ENCODE results near the gene LZTR1. TPM values are rescaled to one million over a fixed set of nuclear protein-coding genes. Genes with fewer than 3 reads are reported as not detected.

The LZTR1 gene
- total and polyA plus RNA-seq, 5 donors, result 20.4 to 33.2 (median 30.2) TPM

- Histone ChIP-seq H3K27ac (ENCODE audit: low read length) (no peak overlapping the region), H3K4me3 (ENCODE audit: low read length) (no peak overlapping the region), H3K4me1 (ENCODE audit: control insufficient read depth, insufficient read depth, low read length) (peaks cover 2% of the 10 kb centered on the region), H3K27me3 (ENCODE audit: control insufficient read depth, insufficient read depth) (no peaks in the 10 kb centered on the region), H3K9me3 (ENCODE audit: control insufficient read depth, low read length) (no peaks in the 10 kb centered on the region)
- intact Hi-C loops (cut with DNase I), result no loop called here
- 93% methylated on average over 8 of the region's 8 CpGs for WGBS
- DNase-seq (no peak), ATAC-seq (no peak)
Measured at GRCh38 chr22:20951932-20952380, 30.1 kb upstream of the LZTR1 start.

- 83% methylated on average over 13 of the region's 13 CpGs for WGBS
- H3K4me3 ChIP-seq (ENCODE audit: low read length), result no peak overlapping the region
- DNase-seq (no peak), ATAC-seq (no peak)
- H3K9me3 ChIP-seq (ENCODE audit: control insufficient read depth, low read length), result no peaks in the 10 kb centered on the region
- intact Hi-C loops (cut with DNase I), result no loop called here
- H3K4me1 ChIP-seq (ENCODE audit: control insufficient read depth, insufficient read depth, low read length), result no peaks in the 10 kb centered on the region
- no peak overlapping the region for H3K27ac ChIP-seq (ENCODE audit: low read length)
- no peaks in the 10 kb centered on the region for H3K27me3 ChIP-seq (ENCODE audit: control insufficient read depth, insufficient read depth)
Measured at GRCh38 chr22:20952544-20953341, 29.4 kb upstream of the LZTR1 start.

- no peak for DNase-seq
- no peaks in the 10 kb centered on the region for H3K4me1 ChIP-seq (ENCODE audit: control insufficient read depth, insufficient read depth, low read length)
- intact Hi-C loops (cut with DNase I), result no loop called here
- ATAC-seq, result no peak
- WGBS, result 75% methylated on average over 3 of the region's 3 CpGs
- no peak overlapping the region for H3K27ac ChIP-seq (ENCODE audit: low read length)
- H3K9me3 ChIP-seq (ENCODE audit: control insufficient read depth, low read length), result no peaks in the 10 kb centered on the region
- no peak overlapping the region for H3K4me3 ChIP-seq (ENCODE audit: low read length)
- no peaks in the 10 kb centered on the region for H3K27me3 ChIP-seq (ENCODE audit: control insufficient read depth, insufficient read depth)
Measured at GRCh38 chr22:20953342-20953608, 28.8 kb upstream of the LZTR1 start.

DNA sequence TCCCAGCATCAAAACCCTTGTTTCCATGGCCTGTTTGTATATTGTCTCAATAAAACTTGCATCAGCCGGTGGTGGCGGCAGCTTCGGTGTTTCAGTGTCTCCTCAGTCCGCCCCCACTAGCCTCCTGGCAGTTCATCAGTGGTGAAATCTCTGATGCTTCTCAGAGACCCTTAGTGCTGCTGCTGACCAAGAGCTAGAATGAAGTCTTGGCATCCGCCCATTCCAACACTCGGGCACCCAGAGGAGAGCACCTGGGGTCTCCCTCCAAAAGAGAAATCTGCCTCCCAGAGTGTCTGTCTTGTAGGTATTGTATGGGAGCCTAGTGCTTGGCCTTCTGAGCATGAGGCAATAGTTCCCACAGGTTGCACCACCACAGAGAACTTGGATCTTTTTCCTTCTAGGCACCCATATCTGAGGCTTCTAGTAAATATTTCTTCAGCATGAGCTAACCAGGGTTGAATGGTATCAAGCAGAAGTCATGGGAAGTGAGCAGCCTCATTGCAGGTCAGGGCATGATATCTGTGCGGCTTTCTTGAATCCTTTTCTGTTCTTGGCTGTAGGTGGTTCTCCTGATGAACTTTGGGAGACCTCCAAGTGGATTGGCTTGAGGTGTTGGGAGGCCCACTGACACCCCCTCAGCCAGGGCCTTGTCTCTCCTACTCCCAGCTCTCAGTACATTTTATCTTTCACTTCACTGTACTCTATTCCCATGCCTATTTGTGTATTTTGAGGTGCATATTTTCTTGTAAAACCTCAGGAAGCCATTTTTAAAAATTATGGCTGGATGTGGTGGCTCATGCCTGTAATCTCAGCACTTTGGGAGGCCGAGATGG, 28.2 kb upstream of the LZTR1 start:
- DNase-seq (no peak), ATAC-seq (peak in 1 of 2 donors; percentile 10)
- no peak overlapping the region for H3K4me3 ChIP-seq (ENCODE audit: low read length)
- no peaks in the 10 kb centered on the region for H3K9me3 ChIP-seq (ENCODE audit: control insufficient read depth, low read length)
- intact Hi-C loops (cut with DNase I), result no loop called here
- H3K4me1 ChIP-seq (ENCODE audit: control insufficient read depth, insufficient read depth, low read length), result no peaks in the 10 kb centered on the region
- H3K27ac ChIP-seq (ENCODE audit: low read length), result no peak overlapping the region
- WGBS, result 85% methylated on average over 8 of the region's 8 CpGs
- H3K27me3 ChIP-seq (ENCODE audit: control insufficient read depth, insufficient read depth), result no peaks in the 10 kb centered on the region

DNA sequence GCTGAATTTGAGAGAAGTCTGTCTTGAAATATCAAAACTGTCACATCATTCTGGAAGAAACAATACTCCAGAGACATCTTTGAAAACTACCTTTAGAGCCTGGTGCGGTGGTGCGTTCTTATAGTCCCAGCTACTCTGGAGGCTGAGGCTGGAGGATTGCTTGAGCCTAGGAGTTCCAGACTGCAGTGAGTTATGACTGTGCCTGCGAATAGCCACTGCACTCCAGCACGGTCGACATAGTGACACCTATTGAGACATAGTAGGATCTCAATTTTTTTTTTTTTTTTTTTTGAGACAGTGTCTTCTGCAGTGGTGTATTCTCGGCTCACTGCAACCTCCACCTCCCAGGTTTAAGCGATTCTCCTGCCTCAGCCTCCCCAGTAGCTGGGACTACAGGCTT, 26.5 kb upstream of the LZTR1 start:
- H3K27me3 ChIP-seq (ENCODE audit: control insufficient read depth, insufficient read depth), result no peaks in the 10 kb centered on the region
- DNase-seq (no peak), ATAC-seq (no peak)
- no peak overlapping the region for H3K27ac ChIP-seq (ENCODE audit: low read length)
- H3K4me1 ChIP-seq (ENCODE audit: control insufficient read depth, insufficient read depth, low read length), result no peaks in the 10 kb centered on the region
- 88% methylated on average over 7 of the region's 7 CpGs for WGBS
- H3K4me3 ChIP-seq (ENCODE audit: low read length), result no peak overlapping the region
- intact Hi-C loops (cut with DNase I), result no loop called here
- no peaks in the 10 kb centered on the region for H3K9me3 ChIP-seq (ENCODE audit: control insufficient read depth, low read length)

DNA sequence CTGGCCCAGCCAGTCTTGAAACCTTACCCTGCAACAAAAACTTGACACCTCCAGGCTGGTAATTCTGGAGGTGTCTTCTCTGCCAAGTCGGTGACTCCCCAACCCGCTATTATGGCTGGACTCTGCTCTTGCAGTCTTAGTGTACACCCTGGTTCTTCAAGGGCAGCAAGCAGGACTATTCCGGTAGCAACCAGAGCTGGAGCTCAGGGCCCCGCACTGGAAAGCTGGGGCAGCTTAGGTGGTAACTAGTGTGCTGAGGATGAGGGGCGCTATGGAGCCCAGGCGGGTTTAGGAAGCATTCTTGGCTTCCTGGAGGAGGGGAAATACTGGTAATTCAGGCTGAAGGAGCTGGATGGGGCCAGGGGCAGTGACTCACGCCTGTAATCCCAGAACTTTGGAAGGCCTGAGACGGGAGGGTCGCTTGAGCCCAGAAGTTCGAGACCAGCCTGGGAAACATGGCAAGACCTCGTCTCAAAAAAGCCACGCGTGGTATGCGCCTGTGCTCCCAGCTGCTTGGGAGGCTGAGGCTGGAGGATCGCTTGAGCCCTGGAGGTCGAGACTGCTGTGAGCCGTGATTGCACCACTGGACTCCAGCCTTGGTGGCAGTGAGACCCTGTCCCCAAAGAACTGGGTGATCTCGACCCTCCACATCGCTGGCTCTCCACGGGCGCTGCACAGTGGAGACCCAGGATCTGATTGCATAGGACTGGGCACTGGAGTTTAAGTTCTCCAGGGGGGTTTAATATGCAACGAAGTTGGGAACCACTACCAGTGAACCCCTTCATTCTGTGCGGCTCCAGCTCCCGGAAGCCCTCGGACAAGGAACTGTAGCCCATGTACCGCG, 25.6 kb upstream of the LZTR1 start:
- DNase-seq (peak in 1 of 3 donors; percentile 57), ATAC-seq (peak in 1 of 2 donors; percentile 8)
- peak overlapping the region; percentile 63 for H3K4me3 ChIP-seq (ENCODE audit: low read length)
- H3K4me1 ChIP-seq (ENCODE audit: control insufficient read depth, insufficient read depth, low read length), result no peaks in the 10 kb centered on the region
- H3K9me3 ChIP-seq (ENCODE audit: control insufficient read depth, low read length), result no peaks in the 10 kb centered on the region
- 47% methylated on average over 27 of the region's 27 CpGs for WGBS
- no peak overlapping the region for H3K27ac ChIP-seq (ENCODE audit: low read length)
- intact Hi-C loops (cut with DNase I), result no loop called here
- H3K27me3 ChIP-seq (ENCODE audit: control insufficient read depth, insufficient read depth), result no peaks in the 10 kb centered on the region

DNA sequence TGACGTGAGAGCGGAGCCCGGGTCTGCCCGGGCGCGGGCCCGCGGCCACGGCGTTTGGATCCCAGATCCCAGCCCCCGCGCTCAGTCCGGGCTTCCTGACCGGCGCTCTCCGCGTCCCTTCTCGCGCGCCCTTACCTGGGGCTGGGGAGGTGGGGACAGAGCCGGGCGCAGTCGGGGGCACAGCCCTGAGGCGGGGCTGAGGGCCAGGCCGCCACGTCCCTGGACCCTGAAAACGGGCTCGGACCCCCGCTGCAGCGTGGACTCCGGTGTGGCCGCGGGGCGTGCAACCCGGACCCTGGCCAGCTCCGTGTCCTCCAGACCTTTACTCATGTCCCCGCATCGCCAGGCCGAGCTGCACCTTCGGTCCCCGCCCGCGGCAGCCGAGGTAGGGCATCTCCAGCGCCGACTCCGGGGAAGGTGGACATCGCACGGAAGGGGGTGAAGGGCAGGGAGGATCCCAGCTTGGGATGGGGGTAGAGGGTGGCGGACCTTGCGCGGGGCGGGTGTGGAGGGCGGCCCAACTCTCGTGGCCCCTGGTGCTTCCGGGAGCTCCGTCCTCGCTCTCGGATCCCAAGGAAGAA, 24.9 kb upstream of the LZTR1 start:
- H3K27me3 ChIP-seq (ENCODE audit: control insufficient read depth, insufficient read depth), result no peaks in the 10 kb centered on the region
- DNase-seq, result peak in 2 of 3 donors; percentile 74 to 75
- intact Hi-C loops (cut with DNase I), result no loop called here
- H3K27ac ChIP-seq (ENCODE audit: low read length), result no peak overlapping the region
- 2% methylated on average over 59 of the region's 59 CpGs for WGBS
- peak overlapping the region; percentile 63 for H3K4me3 ChIP-seq (ENCODE audit: low read length)
- peak; percentile 60 to 61 for ATAC-seq
- H3K9me3 ChIP-seq (ENCODE audit: control insufficient read depth, low read length), result no peaks in the 10 kb centered on the region
- no peaks in the 10 kb centered on the region for H3K4me1 ChIP-seq (ENCODE audit: control insufficient read depth, insufficient read depth, low read length)

DNA sequence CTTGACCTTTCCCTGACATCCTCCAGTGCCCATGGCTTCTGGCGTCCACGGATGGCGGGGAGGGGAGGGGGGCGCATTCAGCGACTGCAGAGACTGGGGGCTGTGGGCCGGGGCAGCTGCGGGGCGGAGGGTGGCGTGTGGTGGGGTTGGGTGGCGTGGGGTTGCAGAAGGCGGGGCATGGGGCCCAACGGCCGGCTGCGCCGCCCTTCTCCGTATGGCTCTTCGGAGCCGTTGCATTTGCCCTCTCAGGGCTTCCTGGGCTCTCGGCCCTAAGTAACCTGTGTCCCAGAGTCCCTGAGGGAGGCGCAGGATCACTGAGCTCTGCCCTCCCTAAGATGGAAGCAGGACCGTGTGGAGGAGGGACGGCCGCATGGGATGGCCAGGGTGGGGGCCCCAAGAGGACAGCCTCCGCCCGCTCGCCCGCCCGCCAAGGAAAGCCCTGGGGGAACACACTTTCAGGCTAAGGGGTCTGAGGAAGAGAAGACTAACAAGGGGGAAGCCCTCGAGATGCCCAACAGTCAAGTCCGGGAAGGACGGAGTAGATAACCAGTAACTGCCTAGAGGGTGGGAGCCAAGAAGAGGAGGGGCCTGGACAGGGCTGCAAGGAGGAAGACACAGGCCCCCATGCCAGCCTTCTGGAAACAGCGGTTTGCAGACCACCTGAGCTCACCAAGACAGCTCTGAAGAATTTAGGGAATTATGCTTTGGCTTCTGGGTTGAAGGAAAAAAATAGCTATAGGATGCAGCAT, 24.2 kb upstream of the LZTR1 start:
- Histone ChIP-seq H3K9me3 (ENCODE audit: control insufficient read depth, low read length) (no peaks in the 10 kb centered on the region), H3K27ac (ENCODE audit: low read length) (no peak overlapping the region), H3K27me3 (ENCODE audit: control insufficient read depth, insufficient read depth) (no peaks in the 10 kb centered on the region), H3K4me3 (ENCODE audit: low read length) (peak overlapping the region; percentile 63), H3K4me1 (ENCODE audit: control insufficient read depth, insufficient read depth, low read length) (no peaks in the 10 kb centered on the region)
- ATAC-seq, result peak; percentile 73
- 3% methylated on average over 32 of the region's 32 CpGs for WGBS
- intact Hi-C loops (cut with DNase I), result no loop called here
- DNase-seq, result peak; percentile 44 to 79 (median 75)

DNA sequence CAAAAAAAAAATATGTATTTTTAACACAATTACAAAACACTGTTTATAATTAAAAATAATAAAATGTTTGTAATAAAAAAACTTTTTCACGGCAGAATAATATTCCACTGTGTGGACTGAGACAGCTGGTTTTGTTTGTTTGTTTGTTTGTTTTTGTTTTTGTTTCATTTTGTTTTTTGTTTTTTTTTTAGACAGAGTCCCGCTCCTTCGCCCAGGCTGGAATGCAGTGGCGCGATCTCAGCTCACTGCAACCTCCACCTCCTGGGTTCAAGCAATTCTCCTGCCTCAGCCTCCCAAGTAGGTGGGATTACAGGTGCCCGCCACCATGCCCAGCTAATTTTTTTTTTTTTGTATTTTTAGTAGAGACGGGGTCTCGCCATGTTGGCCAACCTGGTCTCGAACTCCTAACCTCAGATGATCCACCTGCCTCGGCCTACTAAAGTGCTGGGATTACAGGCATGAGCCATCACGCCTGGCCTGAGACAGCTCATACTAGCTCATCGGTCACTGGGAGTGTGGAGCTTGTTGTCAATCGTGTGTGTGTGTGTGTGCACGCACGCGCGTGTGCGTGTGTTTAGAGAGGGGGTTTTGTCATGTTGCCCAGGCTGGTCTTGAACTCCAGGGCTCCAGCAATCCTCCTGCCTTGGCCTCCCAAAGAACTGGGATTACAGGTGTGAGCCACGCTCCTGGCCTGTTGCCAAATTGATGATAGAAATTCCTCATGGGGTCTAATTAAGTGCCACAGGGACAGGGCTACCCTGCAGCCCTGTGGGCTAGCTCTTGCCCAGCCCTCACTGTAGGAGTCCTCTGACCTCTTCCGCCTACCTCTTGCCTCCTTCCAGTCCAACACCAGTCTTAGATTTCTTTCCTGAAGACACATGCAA, 22.3 kb upstream of the LZTR1 start:
- ATAC-seq (no peak), DNase-seq (peak in 1 of 3 donors; percentile 20)
- H3K4me3 ChIP-seq (ENCODE audit: low read length), result no peak overlapping the region
- H3K4me1 ChIP-seq (ENCODE audit: control insufficient read depth, insufficient read depth, low read length), result no peaks in the 10 kb centered on the region
- H3K27me3 ChIP-seq (ENCODE audit: control insufficient read depth, insufficient read depth), result no peaks in the 10 kb centered on the region
- H3K27ac ChIP-seq (ENCODE audit: low read length), result no peak overlapping the region
- no peaks in the 10 kb centered on the region for H3K9me3 ChIP-seq (ENCODE audit: control insufficient read depth, low read length)
- intact Hi-C loops (cut with DNase I), result loop anchor here in 1 of 4 donors (10.0 kb wide), 1 partner anchor 55 kb away; no protein-coding TSS in a partner anchor
- WGBS, result 95% methylated on average over 20 of the region's 20 CpGs
